NCI-H128 (cell line): ENCODE data around the gene ANAPC10.
A peak's percentile ranks its signal among the peaks of the same experiment; 100 is the strongest.
"Not testable (repeated sequence)": the region's sequence is repeated elsewhere in the genome, so short reads cannot be mapped to it uniquely, and the experiment has no call there.

Source experiments
- DNase-seq: peaks from one replicate; lab custom pipeline; 2025; ENCODE audit not compliant: unreplicated experiment; lab: John Stamatoyannopoulos, UW

ANAPC10 gene

DNA sequence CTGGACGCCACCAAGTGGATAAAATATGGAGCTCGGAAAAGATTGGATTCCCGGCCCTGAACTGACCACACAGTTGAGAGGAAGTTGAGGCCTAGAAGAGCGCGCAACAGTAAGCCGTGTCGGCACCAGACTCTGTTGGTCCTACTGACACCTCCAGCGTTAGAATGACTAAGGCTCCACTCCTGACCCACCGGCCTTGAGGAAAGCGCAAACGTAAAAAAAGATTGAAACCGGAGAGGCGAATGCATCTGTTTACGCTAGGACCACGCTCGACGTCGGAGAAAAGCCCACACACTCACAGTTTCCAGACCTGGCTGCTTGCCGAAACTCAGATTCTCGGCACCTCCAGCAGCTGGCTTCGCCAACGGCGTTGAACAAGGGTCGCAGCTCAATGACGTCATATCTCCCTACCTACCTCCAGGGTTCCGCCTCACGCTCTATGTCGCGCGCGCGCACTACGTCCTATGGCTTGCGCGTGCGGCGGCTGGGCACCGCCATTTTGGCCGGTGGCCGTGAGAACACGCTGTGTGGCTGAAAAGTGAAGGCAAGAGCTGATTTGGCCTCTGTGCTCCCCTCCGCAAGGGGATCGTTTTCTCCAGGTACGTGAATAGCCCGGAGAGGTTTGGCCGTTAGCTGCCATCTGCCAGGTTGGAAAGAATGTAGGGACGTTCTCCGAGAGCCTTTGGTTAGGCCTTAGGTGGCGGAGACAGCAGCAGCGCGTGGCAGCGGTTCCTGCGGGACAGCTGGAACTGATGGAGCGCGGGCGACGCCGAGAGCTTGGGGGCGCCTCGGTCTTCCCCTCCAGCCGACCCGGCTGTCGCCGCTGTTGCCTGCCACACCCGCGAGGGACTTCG lies at the start of gene ANAPC10, which contains the start of gene ABCE1:
TSS of gene ANAPC10 (minus strand) at position 376 of the 854 bp plus-strand sequence. CDS start 2,097 bp downstream, outside the sequence.
TSS of gene ABCE1 (plus strand) at position 491 of the 854 bp plus-strand sequence. CDS start 6,102 bp downstream, outside the sequence.
- DNase-seq = peak; percentile 83

GRCh38 chr4:145136219-145136618 lies 38.2 kb upstream of the ANAPC10 start:
- DNase-seq = not testable (repeated sequence)

- no peak for DNase-seq
Measured at GRCh38 chr4:145132511-145133098, 34.6 kb upstream of the ANAPC10 start.

DNA sequence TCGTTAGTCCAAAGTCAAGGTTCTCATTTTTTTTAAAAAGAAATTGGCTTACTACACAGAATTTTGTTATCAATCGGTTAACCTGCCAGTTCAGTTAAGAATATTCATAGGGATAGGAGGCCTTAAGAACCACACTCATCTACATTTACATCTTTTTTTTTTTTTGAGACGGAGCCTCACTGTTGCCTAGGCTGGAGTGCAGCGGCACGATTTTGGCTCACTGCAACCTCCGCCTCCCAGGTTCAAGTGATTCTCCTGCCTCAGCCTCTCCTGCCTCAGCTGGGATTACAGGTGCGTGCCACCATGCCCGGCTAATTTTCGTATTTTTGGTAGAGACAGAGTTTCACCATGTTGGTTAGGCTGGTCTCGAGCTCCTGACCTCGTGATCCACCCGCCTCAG lies 33.9 kb upstream of the ANAPC10 start:
- DNase-seq = no peak

- DNase-seq = no peak
Measured at GRCh38 chr4:145130788-145131399, 32.9 kb upstream of the ANAPC10 start.

DNA sequence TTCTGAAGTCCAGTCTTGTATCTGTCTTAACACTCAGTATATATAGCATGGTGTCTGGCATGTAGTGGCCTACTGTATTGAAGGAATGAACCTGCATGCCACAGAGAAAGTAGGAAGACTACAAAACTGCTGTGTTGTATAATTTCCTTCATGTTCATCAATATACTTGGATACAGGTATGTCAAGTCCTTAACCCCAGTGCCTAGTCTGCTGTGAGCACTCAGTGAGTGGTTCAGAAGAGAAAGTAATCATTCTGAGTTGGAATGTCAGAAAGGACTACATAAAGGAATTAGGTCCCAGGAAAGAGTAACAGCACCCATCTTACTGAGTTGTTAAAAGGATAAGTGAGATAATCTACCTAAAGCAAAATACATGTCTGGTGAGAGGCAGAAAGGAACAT lies 32.1 kb upstream of the ANAPC10 start:
- no peak for DNase-seq

- no peak for DNase-seq
Measured at GRCh38 chr4:145125396-145125795, 27.4 kb upstream of the ANAPC10 start.

DNA sequence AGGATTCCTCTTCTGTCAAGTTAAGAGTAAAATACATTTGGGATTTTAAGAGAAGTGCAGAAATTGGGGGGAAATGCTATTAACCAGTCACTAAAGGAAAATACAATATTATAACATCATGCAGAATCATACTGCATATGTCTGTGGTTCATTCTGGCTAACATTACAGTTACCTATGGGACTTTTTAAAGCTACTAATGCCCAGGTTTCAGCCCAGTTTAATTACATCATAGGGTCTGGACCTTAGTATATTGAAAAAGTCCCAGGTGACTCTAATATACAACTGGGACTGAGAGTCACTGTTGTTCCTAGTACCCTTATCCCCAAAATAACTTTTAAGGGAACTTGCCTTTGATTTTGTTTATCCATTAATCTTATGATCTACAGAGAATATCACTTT lies 10.1 kb upstream of the ANAPC10 start:
- no peak for DNase-seq

DNA sequence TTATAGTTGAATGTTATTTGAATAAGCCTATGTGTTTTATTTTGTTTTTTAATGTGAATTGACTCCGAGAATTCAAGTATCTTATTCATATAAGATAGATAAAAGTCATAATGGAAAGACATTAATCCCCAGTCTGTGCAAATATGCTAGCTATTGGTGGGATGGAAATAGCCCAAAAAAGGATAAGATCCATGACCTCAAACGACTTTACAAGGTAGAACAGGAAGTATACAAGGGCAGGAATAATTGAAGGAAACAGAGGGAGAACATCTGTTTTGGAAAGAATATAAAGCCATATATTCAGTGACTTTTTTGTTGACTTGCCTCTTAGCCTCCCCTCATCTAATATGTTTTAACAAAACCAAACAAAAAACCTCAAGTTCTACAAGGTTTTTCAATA lies 9.1 kb upstream of the ANAPC10 start:
- DNase-seq = no peak

GRCh38 chr4:145103496-145103895 lies 5.5 kb upstream of the ANAPC10 start:
- DNase-seq = no peak

- DNase-seq = no peak
Measured at GRCh38 chr4:145102619-145103018, 4.6 kb upstream of the ANAPC10 start.

DNA sequence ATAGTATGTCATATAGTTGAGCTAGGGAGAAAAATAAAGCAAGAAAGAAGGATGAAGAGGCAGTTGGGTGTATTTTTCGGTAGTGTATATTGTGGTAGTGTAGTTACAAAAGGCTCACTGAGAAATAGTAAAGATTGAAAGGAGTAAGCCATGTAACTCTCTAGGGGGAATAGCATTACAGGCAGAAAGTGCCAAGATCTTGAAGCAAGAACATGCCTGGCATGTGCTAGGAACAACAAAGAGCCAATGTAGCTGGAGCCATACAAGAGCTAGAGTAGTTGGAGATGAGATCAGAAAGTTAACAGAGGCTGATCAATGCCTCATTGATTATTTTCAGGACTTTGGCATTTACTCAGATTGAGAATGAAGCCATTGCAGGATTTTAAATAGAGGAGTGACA lies 3.1 kb upstream of the ANAPC10 start:
- DNase-seq = no peak

GRCh38 chr4:145099653-145100052 lies 1.7 kb upstream of the ANAPC10 start:
- no peak for DNase-seq

- DNase-seq = no peak
Measured at GRCh38 chr4:145098675-145099037, 660 bp upstream of the ANAPC10 start.

GRCh38 chr4:145097331-145097820 lies 620 bp downstream of the ANAPC10 start:
- no peak for DNase-seq

DNA sequence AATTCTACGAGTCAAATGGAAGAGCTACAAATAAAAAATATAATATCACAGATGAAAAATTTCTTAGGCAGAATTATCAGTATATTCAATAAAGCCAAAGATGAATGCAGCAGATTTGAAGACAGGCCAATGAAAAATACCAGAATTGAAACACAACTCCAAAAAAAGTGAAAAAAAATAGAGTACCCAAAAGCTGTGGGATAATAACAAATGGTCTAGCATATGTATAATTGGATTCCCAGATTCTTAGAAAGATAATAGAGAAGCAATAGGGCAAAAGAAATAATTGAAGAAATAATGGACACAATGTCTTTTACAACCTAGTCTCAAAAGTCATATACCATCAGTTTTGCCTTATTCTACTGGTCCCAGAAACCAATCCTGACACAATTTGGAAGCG lies 4.4 kb downstream of the ANAPC10 start:
- no peak for DNase-seq

DNA sequence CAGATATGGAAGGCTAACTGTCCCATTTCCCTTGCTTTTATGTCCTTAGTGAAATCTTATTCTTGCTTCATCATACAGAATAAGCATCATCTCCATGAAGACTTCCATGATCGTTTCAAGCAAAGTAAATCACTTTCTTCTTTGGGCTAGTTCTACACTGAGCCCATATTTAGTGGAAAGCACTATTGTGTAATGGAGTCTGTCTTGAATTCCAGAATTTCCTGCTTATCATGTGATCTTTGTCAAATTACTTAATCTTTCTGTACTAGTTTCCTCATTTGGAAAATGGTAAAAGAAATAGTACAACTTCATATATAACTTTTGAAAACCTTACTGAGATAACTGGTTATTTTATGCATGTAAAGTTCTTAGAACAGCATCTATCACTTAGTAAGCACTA lies 7.6 kb downstream of the ANAPC10 start:
- DNase-seq = no peak

GRCh38 chr4:145083891-145084605 lies 13.9 kb downstream of the ANAPC10 start:
- no peak for DNase-seq

GRCh38 chr4:145081756-145082155 lies 16.2 kb downstream of the ANAPC10 start:
- no peak for DNase-seq

DNA sequence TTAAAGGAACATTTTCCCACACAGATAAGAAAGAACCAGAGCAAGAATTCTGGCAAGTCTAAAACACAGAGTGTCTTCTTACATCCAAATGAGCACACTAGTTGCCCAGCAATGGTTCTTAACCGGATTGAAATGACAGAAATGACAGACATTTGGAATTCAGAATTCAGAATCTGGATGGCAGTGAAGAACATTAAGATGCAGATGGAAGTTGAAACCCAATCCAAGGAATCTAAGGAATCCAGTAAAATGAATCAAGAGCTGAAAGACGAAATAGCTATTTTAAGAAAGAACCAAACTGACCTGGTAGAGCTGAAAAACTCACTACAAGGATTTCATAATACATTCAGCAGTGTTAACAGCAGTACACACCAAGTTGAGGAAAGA lies 21.5 kb downstream of the ANAPC10 start:
- DNase-seq = no peak

DNA sequence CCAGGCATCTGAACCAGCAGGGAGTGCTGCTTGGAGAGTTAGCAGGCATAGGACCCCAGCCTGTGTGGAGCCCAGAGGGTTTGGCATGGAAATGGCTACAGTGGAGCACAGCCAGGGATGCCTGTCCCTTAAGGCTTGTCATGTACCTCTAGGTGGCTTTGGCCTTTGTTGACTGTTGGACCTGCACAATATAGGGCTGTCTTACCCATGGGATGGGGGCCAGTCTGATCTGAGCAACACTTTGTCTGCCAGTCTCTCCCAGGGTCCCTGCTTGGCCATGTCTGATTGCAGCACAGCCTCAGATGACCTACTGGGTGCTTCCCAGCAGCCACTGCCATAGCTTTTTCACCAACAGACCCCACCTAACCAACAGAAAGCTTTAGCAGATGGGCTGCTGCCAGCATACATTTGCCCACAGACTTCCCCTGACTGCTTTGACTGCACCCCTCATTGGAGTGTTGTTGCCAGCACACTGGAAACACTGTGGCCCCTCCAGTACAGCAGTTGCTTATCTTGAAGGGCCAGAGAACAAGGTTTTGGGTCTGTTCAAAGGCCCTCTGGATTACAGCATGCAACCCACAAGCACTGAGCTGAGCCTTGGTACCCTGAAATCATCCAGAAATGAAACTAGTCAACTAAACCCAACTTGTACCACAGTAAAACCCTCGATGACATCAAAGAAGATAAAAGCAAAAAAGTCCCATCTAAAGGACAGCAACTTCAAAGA lies 22.1 kb downstream of the ANAPC10 start:
- DNase-seq = no peak
